IPS DF 19.7 (cell line): ENCODE measurements around the gene TXK.
"Not testable (repeated sequence)": the region's sequence is repeated elsewhere in the genome, so short reads cannot be mapped to it uniquely, and the experiment has no call there.

Source experiments
- DNase-seq: peaks from one replicate; pipeline ENCODE4 v3.0.0-alpha.2; 2013; ENCODE audit warnings: low read depth, low spot score

Gene TXK

GRCh38 chr4:48134081-48134480 is at the start of gene TXK:
TSS of gene TXK (minus strand) at chr4:48134250. CDS start at chr4:48134170, 80 bp downstream.
- no peak for DNase-seq

GRCh38 chr4:48180234-48180633 is 46.2 kb upstream of the TXK start:
- no peak for DNase-seq

- DNase-seq: peak; percentile 28
Measured at GRCh38 chr4:48178931-48179330, 44.9 kb upstream of the TXK start.

GRCh38 chr4:48175806-48176205 is 41.8 kb upstream of the TXK start:
- no peak for DNase-seq

GRCh38 chr4:48175328-48175727 is 41.3 kb upstream of the TXK start:
- DNase-seq: peak; percentile 84

- DNase-seq: no peak
Measured at GRCh38 chr4:48173056-48173991, 39.3 kb upstream of the TXK start.

GRCh38 chr4:48172651-48173050 is 38.6 kb upstream of the TXK start:
- DNase-seq: no peak

- no peak for DNase-seq
Measured at GRCh38 chr4:48169636-48170035, 35.6 kb upstream of the TXK start.

GRCh38 chr4:48167538-48168263 is 33.7 kb upstream of the TXK start:
- DNase-seq: no peak

GRCh38 chr4:48164561-48164960 is 30.5 kb upstream of the TXK start:
- DNase-seq: not testable (repeated sequence)

- DNase-seq: no peak
Measured at GRCh38 chr4:48163746-48164145, 29.7 kb upstream of the TXK start.

- DNase-seq: no peak
Measured at GRCh38 chr4:48162162-48162561, 28.1 kb upstream of the TXK start.

- no peak for DNase-seq
Measured at GRCh38 chr4:48157271-48157670, 23.2 kb upstream of the TXK start.

GRCh38 chr4:48156423-48156822 is 22.4 kb upstream of the TXK start:
- DNase-seq: no peak

- no peak for DNase-seq
Measured at GRCh38 chr4:48153791-48154550, 19.9 kb upstream of the TXK start.

GRCh38 chr4:48152259-48152658 is 18.2 kb upstream of the TXK start:
- DNase-seq: no peak

- no peak for DNase-seq
Measured at GRCh38 chr4:48149827-48150370, 15.8 kb upstream of the TXK start.

GRCh38 chr4:48147621-48148020 is 13.6 kb upstream of the TXK start:
- no peak for DNase-seq

- DNase-seq: no peak
Measured at GRCh38 chr4:48141048-48141447, 7.0 kb upstream of the TXK start.

- no peak for DNase-seq
Measured at GRCh38 chr4:48139691-48140090, 5.6 kb upstream of the TXK start.

- DNase-seq: no peak
Measured at GRCh38 chr4:48138936-48139335, 4.9 kb upstream of the TXK start.

GRCh38 chr4:48138511-48138910 is 4.5 kb upstream of the TXK start:
- DNase-seq: no peak
